Right lobe of liver (tissue), 6 donors: ENCODE results near the gene FAAH. TPM values are rescaled to one million over a fixed set of nuclear protein-coding genes. Genes with fewer than 3 reads are reported as not detected.

Experiments
- ATAC-seq, 4 donors: fragments of 200-7000 bp; cut with Tn5 transposase; one replicate each; pipeline ENCODE4 v1.9.1; 2020; ENCODE audit warnings: mild to moderate bottlenecking in 4 of 4, moderate library complexity in 4 of 4
- DNase-seq, 3 donors: peaks; one replicate each; pipeline ENCODE4 v3.0.0-alpha.2; 2020
- H3K27ac ChIP-seq, 3 donors: fragments of 200-600 bp; one replicate each; pipeline ENCODE4 v1.8.0; 2022
- H3K27me3 ChIP-seq, 2 donors: fragments of 200-600 bp; one replicate each; pipeline ENCODE4 v1.8.0; 2022
- H3K36me3 ChIP-seq, 4 donors: fragments of 200-600 bp; sonication (generic) in 1 of 4; one replicate each; pipeline versions ENCODE4 v1.5.1 to v1.8.0; 2017 to 2022; ENCODE audit warnings: control low read depth in 1 of 4
- H3K4me1 ChIP-seq, 4 donors: fragments of 200-600 bp; sonication (generic) in 1 of 4; one replicate each; pipeline versions ENCODE4 v1.5.1 to v1.8.0; 2017 to 2022; ENCODE audit warnings: control low read depth in 1 of 4
- H3K4me3 ChIP-seq, 3 donors: fragments of 200-600 bp; one replicate each; pipeline ENCODE4 v1.8.0; 2022
- H3K9me3 ChIP-seq, 4 donors: fragments of 200-600 bp; sonication (generic) in 1 of 4; one replicate each; pipeline versions ENCODE4 v1.5.1 to v1.8.0; 2017 to 2022; ENCODE audit warnings: control low read depth in 1 of 4
- POLR2A ChIP-seq: fragments of 450-650 bp; IDR thresholded peaks from one replicate; pipeline ENCODE4 v1.6.1; 2017; ENCODE audit warnings: antibody characterized with exemption, mild to moderate bottlenecking
- WGBS: methylation state at CpG from one replicate; pipeline ENCODE4 v1.1.6; 2018; ENCODE audit warnings: low coverage, low lambda C conversion rate; ENCODE audit not compliant: insufficient coverage; ENCODE audit errors: missing lambda C conversion rate; 5-methylcytosine and 5-hydroxymethylcytosine counted together
- intact Hi-C, 2 donors: fragments of 100-400 bp; cut with DNase I; formaldehyde crosslinking; loops; one replicate each; pipeline versions ENCODE4 v1.11.2 to v1.14.1; 2022
- total RNA-seq, 6 experiments: library from RNA; depleted of rRNA in 2 of 6; stranded (reverse); fragments of >200 nt in 2 of 6; fragmentation: NEBNext Ultra II Directional in 3 of 6; extraction: Animal tissue kit (Norgen Biotek cat#: 25700) in 3 of 6; gene quantifications; one replicate each; pipeline versions ENCODE4 v1.1.0 to v1.2.4, GENCODE V29; 2016 to 2023
- TF ChIP-seq, protein P1 (sequence below), 4 donors: fragments of 200-600 bp in 3 of 4; fragments of 450-650 bp in 1 of 4; IDR thresholded peaks; one replicate each; pipeline versions ENCODE4 v1.5.1 to v1.8.0; 2016 to 2022; ENCODE audit warnings: antibody characterized with exemption in 4 of 4, mild to moderate bottlenecking in 2 of 4
- donor health status: DM: no; HTN: yes; CAD: no.
- donor health status: DM: no; HTN: no; CAD: no.
- donor health status: DM: no; HTN: no; CAD: no.
- donor health status: DM: no; HTN: yes; CAD: no.
- donor health status: DM: no; HTN: yes; CAD: no.

FAAH gene
- total RNA-seq, 6 experiments from 2014 or later, result 26.6 to 48.7 (median 33.5) TPM

DNA sequence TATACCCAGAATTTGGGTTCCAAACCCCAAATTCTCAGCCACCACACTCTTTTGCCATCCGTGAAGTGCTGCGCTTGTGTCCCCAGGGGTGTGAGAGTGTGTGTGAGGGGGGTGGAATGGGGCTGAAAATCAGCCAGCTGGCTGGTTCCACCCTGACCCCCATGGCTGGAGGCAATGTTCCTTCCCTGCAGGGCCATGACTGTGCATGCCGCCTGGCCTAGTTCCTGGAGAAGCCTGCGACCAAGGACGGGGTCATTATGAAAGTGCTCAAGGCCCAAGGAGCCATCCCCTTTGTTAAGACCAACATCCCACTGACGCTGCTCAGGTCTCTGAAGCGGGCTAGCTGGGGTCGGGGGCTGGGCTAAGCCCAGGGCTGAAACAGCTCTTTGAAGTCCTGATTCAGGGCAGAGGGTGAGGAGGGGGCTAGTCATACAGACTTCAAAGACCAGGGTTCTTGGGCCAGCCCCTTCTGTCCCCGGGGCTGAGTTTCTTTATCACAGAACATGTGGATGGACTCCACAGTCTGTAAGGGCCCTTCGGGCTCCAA, 38.7 kb downstream of the FAAH start:
- no peak for TF ChIP-seq POLR2A
- TF ChIP-seq, protein P1, sequence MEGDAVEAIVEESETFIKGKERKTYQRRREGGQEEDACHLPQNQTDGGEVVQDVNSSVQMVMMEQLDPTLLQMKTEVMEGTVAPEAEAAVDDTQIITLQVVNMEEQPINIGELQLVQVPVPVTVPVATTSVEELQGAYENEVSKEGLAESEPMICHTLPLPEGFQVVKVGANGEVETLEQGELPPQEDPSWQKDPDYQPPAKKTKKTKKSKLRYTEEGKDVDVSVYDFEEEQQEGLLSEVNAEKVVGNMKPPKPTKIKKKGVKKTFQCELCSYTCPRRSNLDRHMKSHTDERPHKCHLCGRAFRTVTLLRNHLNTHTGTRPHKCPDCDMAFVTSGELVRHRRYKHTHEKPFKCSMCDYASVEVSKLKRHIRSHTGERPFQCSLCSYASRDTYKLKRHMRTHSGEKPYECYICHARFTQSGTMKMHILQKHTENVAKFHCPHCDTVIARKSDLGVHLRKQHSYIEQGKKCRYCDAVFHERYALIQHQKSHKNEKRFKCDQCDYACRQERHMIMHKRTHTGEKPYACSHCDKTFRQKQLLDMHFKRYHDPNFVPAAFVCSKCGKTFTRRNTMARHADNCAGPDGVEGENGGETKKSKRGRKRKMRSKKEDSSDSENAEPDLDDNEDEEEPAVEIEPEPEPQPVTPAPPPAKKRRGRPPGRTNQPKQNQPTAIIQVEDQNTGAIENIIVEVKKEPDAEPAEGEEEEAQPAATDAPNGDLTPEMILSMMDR (IDR thresholded peaks at IDR 0.05), result no peak
- Histone ChIP-seq H3K27me3 (no peaks in the 10 kb centered on the region), H3K4me1 (no peaks in the 10 kb centered on the region), H3K9me3 (no peaks in the 10 kb centered on the region), H3K36me3 (no peaks in the 10 kb centered on the region), H3K27ac (no peak overlapping the region), H3K4me3 (no peak overlapping the region)
- intact Hi-C loops, result no loop called here
- DNase-seq (no peak), ATAC-seq (no peak)
- 67% methylated on average over 2 of the region's 10 CpGs for WGBS

DNA sequence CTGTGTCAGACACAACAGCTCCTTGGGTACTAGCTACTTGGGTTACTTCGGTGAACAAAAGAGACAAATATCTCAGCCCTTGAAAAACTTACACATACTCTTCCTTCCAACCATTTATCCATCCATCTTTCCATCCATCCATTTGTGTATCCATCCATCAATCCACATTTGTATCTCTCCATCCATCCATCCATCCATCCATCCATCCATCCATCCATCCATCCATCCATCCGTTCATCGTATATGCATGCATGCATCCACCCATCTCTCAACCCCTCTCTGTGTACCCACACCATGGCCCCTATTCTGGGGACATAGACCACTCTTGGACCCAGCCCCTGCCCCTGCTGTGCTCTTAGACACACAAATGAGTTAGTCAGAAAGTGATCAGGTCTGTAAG, 40.2 kb downstream of the FAAH start:
- Histone ChIP-seq H3K9me3 (no peaks in the 10 kb centered on the region), H3K4me3 (no peak overlapping the region), H3K36me3 (no peaks in the 10 kb centered on the region), H3K27ac (no peak overlapping the region), H3K4me1 (no peaks in the 10 kb centered on the region), H3K27me3 (no peaks in the 10 kb centered on the region)
- intact Hi-C loops, result no loop called here
- WGBS, result 81% methylated on average over 3 of the region's 3 CpGs
- TF ChIP-seq POLR2A, result no peak
- ATAC-seq (no peak), DNase-seq (no peak)

DNA sequence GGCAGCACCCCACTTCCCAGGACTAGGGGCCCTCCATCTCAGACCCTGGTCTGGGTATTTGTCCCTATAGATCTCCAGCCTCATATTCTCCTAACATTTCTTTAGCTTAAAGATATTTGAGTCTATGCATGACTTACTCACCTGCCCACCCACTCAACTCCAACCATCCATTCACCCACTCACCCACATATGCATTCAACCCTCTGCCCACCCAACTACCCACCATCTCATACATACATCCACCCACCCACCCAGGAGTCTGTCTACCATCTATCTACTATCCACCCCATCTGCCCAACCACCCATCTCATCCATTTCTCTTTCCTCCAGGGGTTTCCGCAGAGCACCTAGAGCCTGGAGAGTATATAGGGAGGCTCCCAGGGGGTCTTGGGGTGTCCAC, 42.7 kb downstream of the FAAH start:
- WGBS, result 100% methylated on average over 1 of the region's 1 CpG
- ATAC-seq (no peak), DNase-seq (no peak)
- no peak overlapping the region for H3K27ac ChIP-seq
- H3K27me3 ChIP-seq, result no peaks in the 10 kb centered on the region
- H3K9me3 ChIP-seq, result no peaks in the 10 kb centered on the region
- intact Hi-C loops, result no loop called here
- no peak overlapping the region for H3K4me3 ChIP-seq
- H3K36me3 ChIP-seq, result no peaks in the 10 kb centered on the region
- no peaks in the 10 kb centered on the region for H3K4me1 ChIP-seq
- TF ChIP-seq, protein P1 (IDR thresholded peaks at IDR 0.05), result no peak
- TF ChIP-seq POLR2A, result no peak

- intact Hi-C loops, result no loop called here
These were observed 43.6 kb downstream of the FAAH start for GRCh38 chr1:46437723-46438122.

GRCh38 chr1:46438346-46438745, 44.2 kb downstream of the FAAH start:
- H3K36me3 ChIP-seq, result no peaks in the 10 kb centered on the region
- ATAC-seq (no peak), DNase-seq (no peak)
- WGBS, result 40% methylated on average over 1 of the region's 6 CpGs
- H3K4me1 ChIP-seq, result peaks cover 0 to 4% (median 0%) of the 10 kb centered on the region in 4 donors
- H3K9me3 ChIP-seq, result no peaks in the 10 kb centered on the region
- H3K27me3 ChIP-seq, result no peaks in the 10 kb centered on the region
- H3K27ac ChIP-seq, result no peak overlapping the region
- TF ChIP-seq, protein P1 (IDR thresholded peaks at IDR 0.05), result no peak
- no peak for TF ChIP-seq POLR2A
- H3K4me3 ChIP-seq, result no peak overlapping the region
- intact Hi-C loops, result no loop called here

More at GRCh38 chr1:46437723-46438122, 43.6 kb downstream of the FAAH start:
- no peaks in the 10 kb centered on the region for H3K9me3 ChIP-seq
- H3K27ac ChIP-seq, result no peak overlapping the region
- DNase-seq (no peak), ATAC-seq (no peak)
- WGBS, result 41% methylated on average over 4 of the region's 4 CpGs
- TF ChIP-seq POLR2A, result no peak
- TF ChIP-seq, protein P1 (IDR thresholded peaks at IDR 0.05), result no peak
- H3K27me3 ChIP-seq, result no peaks in the 10 kb centered on the region
- no peak overlapping the region for H3K4me3 ChIP-seq
- H3K36me3 ChIP-seq, result no peaks in the 10 kb centered on the region
- H3K4me1 ChIP-seq, result peaks cover 0 to under 1% (median 0%) of the 10 kb centered on the region in 4 donors
